ENCODE results near the gene SIRPB2. TPM values are rescaled to one million over a fixed set of nuclear protein-coding genes. Genes with fewer than 3 reads are reported as not detected.

The SIRPB2 gene
- total and polyA plus RNA-seq, 2 of the 4 experiments (the other 2 are of a cell fraction), result not detected

DNA sequence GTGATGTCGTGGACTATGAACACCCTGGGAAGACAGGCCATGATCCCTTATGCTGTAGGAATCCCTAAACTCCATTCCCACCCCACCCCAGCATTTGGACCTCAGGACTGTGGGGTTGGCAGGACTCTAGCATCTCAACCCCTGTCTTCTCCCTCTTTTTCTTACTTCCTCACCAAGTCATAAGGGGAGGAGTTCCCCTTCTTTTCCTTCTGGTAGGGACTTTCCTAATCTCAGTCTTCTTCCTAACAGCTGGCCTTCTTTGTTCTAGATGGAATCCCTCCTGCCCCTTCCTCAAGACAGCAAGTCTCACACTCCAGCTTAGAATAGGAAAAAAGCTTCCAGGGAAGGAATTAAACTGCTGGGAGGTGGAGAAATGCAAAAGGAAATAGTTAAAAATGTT is 2.3 kb upstream of the SIRPB2 start:
- TF ChIP-seq, protein P1, sequence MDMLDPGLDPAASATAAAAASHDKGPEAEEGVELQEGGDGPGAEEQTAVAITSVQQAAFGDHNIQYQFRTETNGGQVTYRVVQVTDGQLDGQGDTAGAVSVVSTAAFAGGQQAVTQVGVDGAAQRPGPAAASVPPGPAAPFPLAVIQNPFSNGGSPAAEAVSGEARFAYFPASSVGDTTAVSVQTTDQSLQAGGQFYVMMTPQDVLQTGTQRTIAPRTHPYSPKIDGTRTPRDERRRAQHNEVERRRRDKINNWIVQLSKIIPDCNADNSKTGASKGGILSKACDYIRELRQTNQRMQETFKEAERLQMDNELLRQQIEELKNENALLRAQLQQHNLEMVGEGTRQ (IDR thresholded peaks at IDR 0.05; ENCODE audit: low read depth, low read length), result no peak
- TF ChIP-seq NFE2L2 (IDR thresholded peaks at IDR 0.05; ENCODE audit: low read depth, low read length) (no peak), CEBPB (IDR thresholded peaks at IDR 0.05; ENCODE audit: low read depth, low read length) (no peak), CTCF (conservative IDR thresholded peaks at IDR 0.05; ENCODE audit: low read depth, low read length) (no peak), SMC3 (IDR thresholded peaks at IDR 0.05; ENCODE audit: low read depth, low read length) (no peak), CHD1 (IDR thresholded peaks at IDR 0.05; ENCODE audit: low read depth, low read length) (no peak), RAD21 (IDR thresholded peaks at IDR 0.05; ENCODE audit: low read length) (no peak), RCOR1 (IDR thresholded peaks at IDR 0.05; ENCODE audit: insufficient replicate concordance, low read length) (no peak), BHLHE40 (IDR thresholded peaks at IDR 0.05; ENCODE audit: low read depth, low read length) (no peak), MXI1 (IDR thresholded peaks at IDR 0.05; ENCODE audit: borderline replicate concordance, low read depth, low read length) (no peak), MAZ (IDR thresholded peaks at IDR 0.05; ENCODE audit: borderline replicate concordance, low read depth, low read length) (no peak), ELK1 (IDR thresholded peaks at IDR 0.05; ENCODE audit: borderline replicate concordance, low read depth, low read length) (no peak), FOS (IDR thresholded peaks at IDR 0.05; ENCODE audit: low read depth, low read length) (no peak), RFX5 (IDR thresholded peaks at IDR 0.05; ENCODE audit: low read depth, low read length) (no peak)
- POLR2A ChIA-PET (ENCODE audit: unreplicated experiment), result no interaction called here
- Histone ChIP-seq H3K79me1 (ENCODE audit: low read depth in 1 of 2, low read length in 2 of 2) (no peaks in the 10 kb centered on the region), H3K4me3 (ENCODE audit: insufficient read depth, low read depth, low read length) (no peak overlapping the region), H2AFZ (replicated peaks; ENCODE audit: low read length, poor library complexity) (no peak overlapping the region), H3K4ac (ENCODE audit: low read depth, low read length) (no peak overlapping the region), H3K4me2 (ENCODE audit: low read depth, low read length) (no peak overlapping the region), H4K8ac (ENCODE audit: low read depth in 2 of 2, low read length in 2 of 2) (no peak overlapping the region), H3K9me3 (ENCODE audit: control insufficient read depth, insufficient read depth, low read length) (0 out of 2 replicates have a peak, but pooled peaks cover 3% of the 10 kb centered on the region), H3K27ac (ENCODE audit: insufficient read depth, low read length) (no peak overlapping the region), H4K20me1 (ENCODE audit: insufficient read depth, low read length) (no peaks in the 10 kb centered on the region), H2AK9ac (replicated peaks; ENCODE audit: low read depth, low read length, poor library complexity) (no peak overlapping the region), H2BK120ac (ENCODE audit: low read depth, low read length) (no peak overlapping the region), H2AK5ac (ENCODE audit: low read depth, low read length) (no peak overlapping the region), H3K36me3 (ENCODE audit: control insufficient read depth, insufficient read depth, low read length) (no peaks in the 10 kb centered on the region), H4K91ac (ENCODE audit: insufficient read depth, low read depth, low read length) (no peak overlapping the region), H3K9me1 (ENCODE audit: insufficient read depth, low read length) (no peaks in the 10 kb centered on the region), H3K27me3 (ENCODE audit: control insufficient read depth, insufficient read depth, low read length) (peaks cover 28% of the 10 kb centered on the region), H2BK5ac (ENCODE audit: low read depth, low read length, poor library complexity, severe bottlenecking) (no peak overlapping the region), H3K18ac (ENCODE audit: low read depth, low read length) (no peak overlapping the region), H3K14ac (replicated peaks; ENCODE audit: low read depth, low read length) (no peak overlapping the region), H2BK20ac (ENCODE audit: low read depth, low read length) (no peak overlapping the region), H3K4me1 (ENCODE audit: control insufficient read depth, insufficient read depth, low read length) (no peaks in the 10 kb centered on the region), H2BK15ac (ENCODE audit: low read depth, low read length) (no peak overlapping the region), H3K56ac (ENCODE audit: extremely low read depth, insufficient read depth, low read length) (no peak overlapping the region), H4K5ac (ENCODE audit: low read depth, low read length) (no peak overlapping the region), H3K23ac (ENCODE audit: low read depth, low read length) (no peak overlapping the region), H3K9ac (ENCODE audit: low read depth, low read length) (no peak overlapping the region)
- no peak for ATAC-seq (ENCODE audit: low read depth)
- dilution Hi-C loops (cut with HindIII; ENCODE audit: low sequenced_read_pairs, unreplicated experiment) (no loop called here), in situ Hi-C loops (cut with MboI; ENCODE audit: low sequenced_read_pairs) (no loop called here), intact Hi-C loops (cut with micrococcal nuclease) (no loop called here)
- no peak for DNase-seq
- BruUV-seq (replicated peaks), result no TSS peak
- CTCF ChIA-PET, result interaction anchor here (2.1 kb wide), 1 partner anchor 10 kb away, joined by 5 read pairs; no protein-coding TSS in a partner anchor
- no CpG with 5 or more reads among the region's 1 CpG for WGBS, 2 experiments (ENCODE audit: extremely low coverage in 2 of 2, insufficient read length in 1 of 2)
